Iris pigment epithelial cell (primary cell): ENCODE data around the gene ARMC9.
A peak's percentile ranks its signal among the peaks of the same experiment; 100 is the strongest.
"Not testable (repeated sequence)": the region's sequence is repeated elsewhere in the genome, so short reads cannot be mapped to it uniquely, and the experiment has no call there.

Experiments
- DNase-seq: peaks from one replicate; pipeline ENCODE4 v3.0.0-alpha.2; 2011; ENCODE audit warnings: low read depth

Gene ARMC9

GRCh38 chr2:231343006-231343710 is 144.7 kb downstream of the ARMC9 start:
- no peak for DNase-seq

GRCh38 chr2:231343988-231344387 is 145.6 kb downstream of the ARMC9 start:
- DNase-seq = no peak

- DNase-seq = no peak
Measured at GRCh38 chr2:231344851-231345250, 146.4 kb downstream of the ARMC9 start.

GRCh38 chr2:231347081-231347480 is 148.7 kb downstream of the ARMC9 start:
- no peak for DNase-seq

GRCh38 chr2:231347638-231348037 is 149.2 kb downstream of the ARMC9 start:
- no peak for DNase-seq

- peak; percentile 36 for DNase-seq
Measured at GRCh38 chr2:231348173-231348572, 149.7 kb downstream of the ARMC9 start.

- DNase-seq = no peak
Measured at GRCh38 chr2:231348704-231349373, 150.4 kb downstream of the ARMC9 start.

- DNase-seq = not testable (repeated sequence)
Measured at GRCh38 chr2:231349374-231349735, 150.9 kb downstream of the ARMC9 start.

GRCh38 chr2:231351648-231352047 is 153.2 kb downstream of the ARMC9 start:
- no peak for DNase-seq

GRCh38 chr2:231353469-231353868 is 155.0 kb downstream of the ARMC9 start:
- no peak for DNase-seq

- DNase-seq = peak; percentile 33
Measured at GRCh38 chr2:231355508-231356465, 157.4 kb downstream of the ARMC9 start.

GRCh38 chr2:231356466-231356844 is 158.0 kb downstream of the ARMC9 start:
- DNase-seq = no peak

GRCh38 chr2:231357048-231357447 is 158.6 kb downstream of the ARMC9 start:
- DNase-seq = no peak

- no peak for DNase-seq
Measured at GRCh38 chr2:231357931-231358330, 159.5 kb downstream of the ARMC9 start.

GRCh38 chr2:231359441-231359840 is 161.0 kb downstream of the ARMC9 start:
- no peak for DNase-seq

GRCh38 chr2:231359948-231360347 is 161.5 kb downstream of the ARMC9 start:
- no peak for DNase-seq

GRCh38 chr2:231360401-231360800 is 162.0 kb downstream of the ARMC9 start:
- no peak for DNase-seq

GRCh38 chr2:231360881-231361371 is 162.5 kb downstream of the ARMC9 start:
- DNase-seq = no peak

GRCh38 chr2:231361701-231362554 is 163.5 kb downstream of the ARMC9 start:
- no peak for DNase-seq

- DNase-seq = no peak
Measured at GRCh38 chr2:231362555-231363184, 164.2 kb downstream of the ARMC9 start.

- DNase-seq = no peak
Measured at GRCh38 chr2:231364061-231364460, 165.6 kb downstream of the ARMC9 start.
